OCI-LY3 (cell line): ENCODE results near the gene WWP2.

Experiments used
- H2AFZ ChIP-seq: fragments of 200-600, 300-600 bp; shearing (Covaris generic); 2 replicates; pipeline ENCODE4 v1.6.0; 2014; ENCODE audit warnings: antibody characterized with exemption, low read depth, low read length
- H3K27ac ChIP-seq: fragments of 200-600, 300-600 bp; sonication (generic); 2 replicates; pipeline ENCODE4 v1.5.1; 2014; ENCODE audit warnings: mild to moderate bottlenecking, low read length, moderate library complexity, mixed read lengths
- H3K27me3 ChIP-seq: fragments of 200-600, 300-600 bp; sonication (generic); 2 replicates; pipeline ENCODE4 v1.6.1; 2014; ENCODE audit warnings: low read depth, low read length, mixed read lengths
- H3K36me3 ChIP-seq: fragments of 200-600, 300-600 bp; sonication (generic); replicated peaks from 2 replicates; pipeline ENCODE3; 2014; ENCODE audit warnings: low read depth, low read length, mixed read lengths
- H3K4me1 ChIP-seq: fragments of 300-600, 200-600 bp; sonication (generic); 2 replicates; pipeline ENCODE4 v1.6.1; 2014; ENCODE audit warnings: low read length, mixed read lengths
- H3K4me2 ChIP-seq: fragments of 200-600, 300-600 bp; sonication (generic); 2 replicates; pipeline ENCODE4 v1.6.1; 2014; ENCODE audit warnings: low read length, mixed read lengths
- H3K4me3 ChIP-seq: fragments of 300-600, 200-600 bp; sonication (generic); 2 replicates; pipeline ENCODE4 v1.5.1; 2014; ENCODE audit warnings: antibody characterized with exemption, mild to moderate bottlenecking, low read length, moderate library complexity
- H3K79me2 ChIP-seq: fragments of 300-600, 200-600 bp; shearing (Covaris generic); 2 replicates; pipeline ENCODE4 v1.6.1; 2014; ENCODE audit warnings: mild to moderate bottlenecking, low read length, mixed read lengths
- H3K9ac ChIP-seq: fragments of 300-600, 200-600 bp; shearing (Covaris generic); 2 replicates; pipeline ENCODE4 v1.6.0; 2014; ENCODE audit warnings: mild to moderate bottlenecking, low read length, moderate library complexity
- H3K9me3 ChIP-seq: fragments of 200-600, 300-600 bp; shearing (Covaris generic); 2 replicates; pipeline ENCODE4 v1.6.1; 2014; ENCODE audit warnings: low read length, mixed read lengths; ENCODE audit not compliant: insufficient read depth
- H4K20me1 ChIP-seq: fragments of 200-600, 300-600 bp; sonication (generic); 2 replicates; pipeline ENCODE4 v1.6.1; 2016; ENCODE audit warnings: low read length, mixed read lengths; ENCODE audit not compliant: insufficient read depth
- EZH2phosphoT487 ChIP-seq: fragments of 200-600 bp; shearing (Covaris generic); IDR thresholded peaks from 2 replicates; pipeline ENCODE4 v1.6.1; 2018; ENCODE audit warnings: antibody characterized with exemption, mixed run types, low read depth
- TF ChIP-seq, protein P1 (sequence below): fragments of 200-600, 300-600 bp; sonication (generic); IDR thresholded peaks from 2 replicates; pipeline ENCODE4 v1.5.1; 2014; ENCODE audit warnings: antibody characterized with exemption, low read length, low read depth

Gene WWP2

GRCh38 chr16:69886726-69887125 lies 124.6 kb downstream of the WWP2 start:
- H3K27ac ChIP-seq, result no peak overlapping the region
- no peaks in the 10 kb centered on the region for H3K36me3 ChIP-seq
- H3K27me3 ChIP-seq, result no peaks in the 10 kb centered on the region
- H2AFZ ChIP-seq, result no peak overlapping the region
- H4K20me1 ChIP-seq, result no peaks in the 10 kb centered on the region
- no peak overlapping the region for H3K4me3 ChIP-seq
- TF ChIP-seq EZH2phosphoT487, result no peak
- TF ChIP-seq, protein P1, sequence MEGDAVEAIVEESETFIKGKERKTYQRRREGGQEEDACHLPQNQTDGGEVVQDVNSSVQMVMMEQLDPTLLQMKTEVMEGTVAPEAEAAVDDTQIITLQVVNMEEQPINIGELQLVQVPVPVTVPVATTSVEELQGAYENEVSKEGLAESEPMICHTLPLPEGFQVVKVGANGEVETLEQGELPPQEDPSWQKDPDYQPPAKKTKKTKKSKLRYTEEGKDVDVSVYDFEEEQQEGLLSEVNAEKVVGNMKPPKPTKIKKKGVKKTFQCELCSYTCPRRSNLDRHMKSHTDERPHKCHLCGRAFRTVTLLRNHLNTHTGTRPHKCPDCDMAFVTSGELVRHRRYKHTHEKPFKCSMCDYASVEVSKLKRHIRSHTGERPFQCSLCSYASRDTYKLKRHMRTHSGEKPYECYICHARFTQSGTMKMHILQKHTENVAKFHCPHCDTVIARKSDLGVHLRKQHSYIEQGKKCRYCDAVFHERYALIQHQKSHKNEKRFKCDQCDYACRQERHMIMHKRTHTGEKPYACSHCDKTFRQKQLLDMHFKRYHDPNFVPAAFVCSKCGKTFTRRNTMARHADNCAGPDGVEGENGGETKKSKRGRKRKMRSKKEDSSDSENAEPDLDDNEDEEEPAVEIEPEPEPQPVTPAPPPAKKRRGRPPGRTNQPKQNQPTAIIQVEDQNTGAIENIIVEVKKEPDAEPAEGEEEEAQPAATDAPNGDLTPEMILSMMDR, result no peak
- no peaks in the 10 kb centered on the region for H3K79me2 ChIP-seq
- no peaks in the 10 kb centered on the region for H3K4me1 ChIP-seq
- H3K9ac ChIP-seq, result no peak overlapping the region
- H3K9me3 ChIP-seq, result no peaks in the 10 kb centered on the region
- H3K4me2 ChIP-seq, result no peak overlapping the region

- no peak overlapping the region for H3K27ac ChIP-seq
- H3K36me3 ChIP-seq, result no peaks in the 10 kb centered on the region
- TF ChIP-seq, protein P1, result no peak
- TF ChIP-seq EZH2phosphoT487, result no peak
- no peaks in the 10 kb centered on the region for H4K20me1 ChIP-seq
- H3K4me1 ChIP-seq, result no peaks in the 10 kb centered on the region
- H3K79me2 ChIP-seq, result no peaks in the 10 kb centered on the region
- H3K4me3 ChIP-seq, result no peak overlapping the region
- H2AFZ ChIP-seq, result no peak overlapping the region
- H3K27me3 ChIP-seq, result no peaks in the 10 kb centered on the region
- no peak overlapping the region for H3K9ac ChIP-seq
- H3K9me3 ChIP-seq, result no peaks in the 10 kb centered on the region
- no peak overlapping the region for H3K4me2 ChIP-seq
These were observed 126.0 kb downstream of the WWP2 start for GRCh38 chr16:69888005-69888590.

- Histone ChIP-seq H3K36me3 (no peaks in the 10 kb centered on the region), H3K4me2 (no peak overlapping the region), H3K4me1 (no peaks in the 10 kb centered on the region), H3K4me3 (no peak overlapping the region), H3K79me2 (no peaks in the 10 kb centered on the region), H3K27me3 (no peaks in the 10 kb centered on the region), H3K9me3 (no peaks in the 10 kb centered on the region), H3K9ac (no peak overlapping the region), H4K20me1 (no peaks in the 10 kb centered on the region), H2AFZ (no peak overlapping the region), H3K27ac (no peak overlapping the region)
- TF ChIP-seq EZH2phosphoT487, result no peak
- TF ChIP-seq, protein P1, result no peak
These were observed 127.3 kb downstream of the WWP2 start for GRCh38 chr16:69889295-69889964.

DNA sequence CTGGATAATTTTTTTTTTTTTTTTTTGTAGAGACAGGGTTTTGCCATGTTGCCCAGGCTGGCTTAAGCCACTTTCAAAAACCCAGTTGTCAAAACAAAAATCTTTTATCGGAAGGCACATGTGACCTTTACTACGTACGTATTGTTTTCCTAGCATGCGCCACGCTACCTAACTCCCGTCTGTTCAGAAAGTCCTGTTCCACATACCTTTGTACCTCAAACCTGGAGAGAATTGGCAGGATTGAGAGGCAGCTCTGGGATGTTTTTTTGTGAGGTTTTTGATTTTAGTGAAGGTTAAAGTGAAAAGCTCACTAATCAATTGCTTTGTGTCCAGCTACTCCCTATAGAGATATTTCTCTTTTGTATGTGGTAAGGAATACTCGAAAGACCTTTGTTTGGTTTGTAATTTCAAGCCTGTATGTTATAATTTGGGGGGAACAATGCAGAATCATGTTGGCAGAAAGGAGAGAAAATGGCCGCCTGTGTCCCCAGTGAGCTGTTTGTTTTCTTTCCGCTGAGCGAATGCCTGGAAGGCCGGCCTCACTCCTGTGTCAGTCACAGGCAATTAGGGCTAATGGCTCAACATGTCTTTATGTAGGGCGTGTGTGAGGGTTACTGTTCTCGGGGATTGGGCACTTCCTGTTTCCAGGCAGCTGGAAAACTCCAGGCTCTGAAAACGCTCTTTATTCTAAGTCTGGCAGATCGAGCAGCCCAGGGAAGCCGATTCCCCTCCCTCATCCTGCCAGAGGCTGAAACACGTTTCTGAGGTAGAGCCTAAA lies 128.2 kb downstream of the WWP2 start:
- H3K4me2 ChIP-seq, result no peak overlapping the region
- H3K4me3 ChIP-seq, result no peak overlapping the region
- H3K9ac ChIP-seq, result no peak overlapping the region
- no peaks in the 10 kb centered on the region for H3K4me1 ChIP-seq
- TF ChIP-seq, protein P1, result no peak
- TF ChIP-seq EZH2phosphoT487, result no peak
- H3K27me3 ChIP-seq, result no peaks in the 10 kb centered on the region
- no peaks in the 10 kb centered on the region for H3K36me3 ChIP-seq
- H3K79me2 ChIP-seq, result no peaks in the 10 kb centered on the region
- no peak overlapping the region for H2AFZ ChIP-seq
- no peaks in the 10 kb centered on the region for H4K20me1 ChIP-seq
- no peaks in the 10 kb centered on the region for H3K9me3 ChIP-seq
- no peak overlapping the region for H3K27ac ChIP-seq
